GM21786 (cell line): Measurements from ENCODE around the gene CLPX.
"Not testable (repeated sequence)": the region's sequence is repeated elsewhere in the genome, so short reads cannot be mapped to it uniquely, and the experiment has no call there.

Experiments used
- ATAC-seq: cut with Tn5 transposase; IDR thresholded peaks from one replicate; pipeline ENCODE4 v1.9.1; 2021; ENCODE audit not compliant: unreplicated experiment

CLPX gene

GRCh38 chr15:65175511-65175910 is 9.6 kb downstream of the CLPX start:
- no peak for ATAC-seq

- no peak for ATAC-seq
These were observed 10.6 kb downstream of the CLPX start for GRCh38 chr15:65174509-65174908.

GRCh38 chr15:65172531-65172930 is 12.6 kb downstream of the CLPX start:
- ATAC-seq, result no peak

- no peak for ATAC-seq
These were observed 13.7 kb downstream of the CLPX start for GRCh38 chr15:65171428-65171827.

GRCh38 chr15:65165875-65166274 is 19.3 kb downstream of the CLPX start:
- ATAC-seq, result no peak

GRCh38 chr15:65164139-65164538 is 21.0 kb downstream of the CLPX start:
- ATAC-seq, result no peak

- ATAC-seq, result no peak
These were observed 22.1 kb downstream of the CLPX start for GRCh38 chr15:65163041-65163440.

GRCh38 chr15:65156692-65157091 is 28.4 kb downstream of the CLPX start:
- ATAC-seq, result no peak

GRCh38 chr15:65154720-65155119 is 30.4 kb downstream of the CLPX start:
- no peak for ATAC-seq

GRCh38 chr15:65147902-65148301 is 37.2 kb downstream of the CLPX start:
- ATAC-seq, result no peak

- no peak for ATAC-seq
These were observed 38.7 kb downstream of the CLPX start for GRCh38 chr15:65146438-65146837.

GRCh38 chr15:65138631-65139030 is 46.5 kb downstream of the CLPX start:
- ATAC-seq, result not testable (repeated sequence)

GRCh38 chr15:65137893-65138292 is 47.2 kb downstream of the CLPX start:
- not testable (repeated sequence) for ATAC-seq

GRCh38 chr15:65137089-65137488 is 48.1 kb downstream of the CLPX start:
- not testable (repeated sequence) for ATAC-seq

GRCh38 chr15:65134538-65134937 is 50.6 kb downstream of the CLPX start:
- ATAC-seq, result no peak

- peak; percentile 91 for ATAC-seq
These were observed 51.5 kb downstream of the CLPX start, which contains the start of gene PDCD7 for GRCh38 chr15:65133548-65134200. Gene PDCD7, minus strand, starts transcription at chr15:65133808. Its CDS starts 27 bp downstream, at chr15:65133781.

- peak; percentile 22 for ATAC-seq
These were observed 52.1 kb downstream of the CLPX start for GRCh38 chr15:65132878-65133547.

- no peak for ATAC-seq
These were observed 54.2 kb downstream of the CLPX start for GRCh38 chr15:65130941-65131340.

GRCh38 chr15:65115542-65115941 is 69.6 kb downstream of the CLPX start:
- no peak for ATAC-seq

GRCh38 chr15:65115086-65115485 is 70.1 kb downstream of the CLPX start, which contains the start of gene UBAP1L:
Gene UBAP1L, minus strand, starts transcription at chr15:65115200. Its CDS starts 8,985 bp downstream, at chr15:65106215.
- ATAC-seq, result no peak

GRCh38 chr15:65110676-65111292 is 74.4 kb downstream of the CLPX start:
- ATAC-seq, result no peak

GRCh38 chr15:65106011-65106590 is 79.0 kb downstream of the CLPX start:
- no peak for ATAC-seq
